HS-27A (cell line): ENCODE measurements around the gene P2RX5.
"Not testable (repeated sequence)": the region's sequence is repeated elsewhere in the genome, so short reads cannot be mapped to it uniquely, and the experiment has no call there.

Experiments
- DNase-seq: peaks from one replicate; pipeline ENCODE4 v3.0.0-alpha.2; 2012; ENCODE audit warnings: low read depth, missing footprints

Gene P2RX5

DNA sequence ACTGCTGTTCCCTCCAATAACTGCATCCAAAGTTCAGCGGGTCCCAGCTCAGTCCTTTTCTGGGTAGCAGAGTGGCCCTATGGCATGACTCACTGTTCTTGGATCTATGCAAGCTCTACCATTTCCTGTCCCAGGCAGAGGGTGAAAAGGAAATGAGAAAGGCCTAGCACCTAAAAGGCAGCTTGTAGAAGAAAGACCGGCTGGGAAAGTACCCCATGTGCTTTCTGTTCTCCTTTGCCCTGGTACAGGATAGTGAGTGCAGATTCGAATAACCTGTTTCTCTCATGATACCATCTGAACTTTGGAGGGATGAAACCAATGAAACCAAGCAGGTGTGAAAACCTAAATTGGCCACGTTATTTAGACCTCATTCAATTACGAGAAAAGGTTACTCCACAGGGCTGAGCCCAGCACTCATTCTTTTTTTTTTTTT, 15.0 kb upstream of the P2RX5 start:
- no peak for DNase-seq

GRCh38 chr17:3708366-3708765, 12.4 kb upstream of the P2RX5 start:
- no peak for DNase-seq

DNA sequence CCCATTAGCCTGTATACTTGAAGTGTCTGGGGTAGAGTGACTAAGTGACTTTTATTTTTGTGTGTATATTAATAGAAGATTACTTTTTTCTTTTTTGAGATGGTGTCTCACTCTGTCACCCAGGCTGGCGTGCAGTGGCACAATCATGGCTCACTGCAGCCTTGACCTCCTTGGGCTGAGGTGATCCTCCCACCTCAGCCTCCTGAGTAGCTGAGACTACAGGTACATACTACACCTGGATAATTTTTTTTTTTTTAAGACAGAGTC, 9.7 kb upstream of the P2RX5 start:
- DNase-seq = not testable (repeated sequence)

GRCh38 chr17:3704931-3705717, 9.2 kb upstream of the P2RX5 start:
- DNase-seq = no peak

DNA sequence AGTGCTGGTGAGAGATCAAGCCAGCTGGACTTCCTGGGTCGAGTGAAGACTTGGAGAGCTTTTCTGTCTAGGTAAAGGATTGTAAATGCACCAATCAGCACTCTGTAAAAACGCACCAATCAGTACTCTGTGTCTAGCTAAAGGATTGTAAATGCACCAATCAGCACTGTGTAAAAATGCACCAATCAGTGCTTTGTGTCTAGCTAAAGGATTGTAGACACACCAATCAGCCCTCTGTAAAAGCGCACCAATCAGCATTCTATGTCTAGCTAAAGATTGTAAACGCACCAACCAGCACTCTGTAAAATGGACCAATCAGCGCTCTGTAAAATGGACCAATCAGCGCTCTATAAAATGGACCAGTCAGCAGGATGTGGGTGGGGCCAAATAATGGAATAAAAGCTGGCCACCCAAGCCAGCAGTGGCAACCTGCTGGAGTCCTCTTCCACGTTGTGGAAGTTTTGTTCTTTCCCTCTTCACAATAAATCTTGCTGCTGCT, 6.1 kb upstream of the P2RX5 start:
- DNase-seq = not testable (repeated sequence)

DNA sequence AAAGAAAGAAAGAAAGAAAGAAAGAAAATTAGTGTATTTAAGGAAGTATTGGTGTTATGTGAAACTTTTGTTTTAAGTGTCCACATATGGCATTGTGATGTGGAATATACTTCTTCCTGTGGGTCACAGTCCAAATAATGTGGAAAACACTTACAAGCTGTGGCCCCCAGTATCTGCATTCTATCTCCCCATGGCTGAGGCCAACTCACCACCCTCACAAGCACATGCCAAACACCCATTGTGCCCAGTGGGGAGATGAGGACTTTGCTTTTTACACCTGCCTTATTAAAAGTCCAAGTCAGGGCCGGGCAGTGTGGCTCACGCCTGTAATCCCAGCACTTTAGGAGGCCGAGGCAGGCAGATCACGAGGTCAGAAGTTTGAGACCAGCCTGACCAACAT, 4.0 kb upstream of the P2RX5 start:
- no peak for DNase-seq

GRCh38 chr17:3698139-3698538, 2.2 kb upstream of the P2RX5 start:
- no peak for DNase-seq

DNA sequence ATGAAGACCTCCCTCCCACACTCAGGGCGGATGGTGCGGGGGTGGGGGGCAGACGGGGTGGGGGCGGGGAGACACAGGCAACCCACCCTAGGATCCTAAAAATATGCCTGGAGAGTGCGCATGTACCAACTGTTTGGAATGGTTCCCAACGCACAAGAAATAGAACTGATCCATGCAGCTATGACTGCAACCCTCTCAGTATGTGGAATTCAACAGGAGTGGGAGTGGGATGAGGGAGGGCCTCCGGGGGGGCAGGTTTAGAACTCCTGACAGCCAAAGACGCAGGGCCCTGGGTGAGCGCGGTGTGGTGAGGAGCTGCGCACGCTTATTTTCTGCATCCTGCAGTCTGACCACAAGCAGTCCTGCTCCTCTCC, 1.1 kb upstream of the P2RX5 start:
- DNase-seq = no peak

GRCh38 chr17:3695129-3695722, 729 bp downstream of the P2RX5 start:
- no peak for DNase-seq

GRCh38 chr17:3693829-3694231, 2.1 kb downstream of the P2RX5 start:
- no peak for DNase-seq

GRCh38 chr17:3693141-3693540, 2.8 kb downstream of the P2RX5 start:
- DNase-seq = no peak

GRCh38 chr17:3692346-3692745, 3.6 kb downstream of the P2RX5 start:
- DNase-seq = no peak

DNA sequence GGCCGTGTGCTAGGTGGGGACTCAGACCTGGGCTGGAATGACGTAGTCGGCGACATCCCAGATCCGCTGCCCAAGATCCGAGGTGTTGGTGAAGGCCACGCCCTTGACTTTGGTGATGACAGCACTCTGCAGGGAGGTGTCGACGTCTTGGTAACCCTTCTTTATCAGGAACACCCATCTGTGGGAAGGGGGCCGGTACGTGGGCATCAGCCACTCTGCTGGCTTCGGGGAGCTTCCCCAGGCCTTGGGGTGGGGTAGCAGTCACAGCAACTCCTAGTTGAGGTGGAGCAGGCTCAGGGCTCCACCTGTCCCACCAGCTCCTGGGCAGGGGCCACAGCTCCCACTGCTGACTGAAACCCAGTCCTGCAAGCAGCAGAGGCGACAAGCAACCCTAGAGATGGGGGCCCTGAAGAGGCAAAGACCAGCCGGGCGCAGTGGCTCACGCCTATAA, 4.3 kb downstream of the P2RX5 start:
- no peak for DNase-seq

- no peak for DNase-seq
Measured at GRCh38 chr17:3690094-3690715, 5.8 kb downstream of the P2RX5 start.

DNA sequence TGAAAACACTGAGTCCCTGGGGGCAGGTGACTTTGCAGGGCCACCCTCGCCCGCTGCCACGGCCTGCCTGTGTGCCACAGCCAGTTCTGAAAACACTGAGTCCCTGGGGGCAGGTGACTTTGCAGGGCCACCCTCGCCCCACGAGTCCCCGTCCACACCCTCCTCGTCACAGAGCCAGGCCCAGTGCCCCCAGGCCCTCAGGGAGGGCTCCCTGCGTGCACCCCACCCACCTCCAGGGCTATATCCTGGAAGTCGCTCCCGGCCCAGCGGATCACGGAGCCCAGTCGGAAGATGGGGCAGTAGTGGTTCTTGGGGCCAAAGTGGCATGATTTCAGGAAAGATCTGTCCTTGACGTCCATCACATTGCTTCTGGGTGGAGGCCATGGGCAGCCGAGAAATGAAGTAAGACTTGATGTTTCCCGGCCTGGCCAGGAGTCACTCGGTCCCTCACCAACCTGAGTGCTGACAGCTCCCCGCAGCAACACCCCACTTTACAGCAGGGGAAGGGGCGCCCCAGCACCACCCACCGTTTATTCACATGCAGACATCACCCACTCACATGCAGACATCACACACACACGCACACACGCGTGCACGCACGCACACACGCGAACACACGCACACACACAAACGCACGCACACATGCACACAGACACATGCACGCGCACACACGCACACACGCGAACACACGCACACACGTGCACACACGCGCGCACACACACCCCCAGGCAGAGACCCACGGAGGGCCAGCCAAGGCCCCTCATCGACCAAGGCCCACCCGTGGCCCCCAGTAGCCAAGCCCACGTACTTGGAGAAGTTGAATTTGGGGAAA, 6.5 kb downstream of the P2RX5 start:
- DNase-seq = no peak

GRCh38 chr17:3688852-3689261, 7.1 kb downstream of the P2RX5 start:
- DNase-seq = no peak

DNA sequence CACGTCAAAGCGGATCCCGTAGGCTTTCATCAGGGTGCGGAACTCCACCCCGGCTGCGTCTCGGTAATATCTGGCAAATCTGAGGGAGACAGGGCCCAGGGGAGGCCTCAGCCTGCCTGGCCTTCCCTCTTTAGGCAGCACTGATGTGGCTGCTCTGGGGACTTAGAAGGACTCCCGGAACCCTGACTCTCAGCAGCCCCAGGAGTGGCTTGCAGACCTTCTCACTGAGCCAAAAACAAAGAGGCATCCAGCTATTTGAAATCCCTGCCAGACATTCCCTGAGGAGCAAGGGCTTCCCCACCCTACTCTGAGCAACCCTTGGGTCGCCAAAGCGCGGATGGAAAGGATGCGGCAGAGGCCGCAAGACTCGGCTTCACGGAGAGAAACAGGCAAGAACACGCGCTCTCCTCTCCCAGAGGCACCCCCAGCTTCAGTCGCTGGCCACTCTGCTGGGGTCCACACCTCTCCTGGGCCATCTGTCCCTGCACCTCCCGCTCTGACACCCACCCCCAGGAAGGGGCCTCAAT, 7.9 kb downstream of the P2RX5 start:
- no peak for DNase-seq

DNA sequence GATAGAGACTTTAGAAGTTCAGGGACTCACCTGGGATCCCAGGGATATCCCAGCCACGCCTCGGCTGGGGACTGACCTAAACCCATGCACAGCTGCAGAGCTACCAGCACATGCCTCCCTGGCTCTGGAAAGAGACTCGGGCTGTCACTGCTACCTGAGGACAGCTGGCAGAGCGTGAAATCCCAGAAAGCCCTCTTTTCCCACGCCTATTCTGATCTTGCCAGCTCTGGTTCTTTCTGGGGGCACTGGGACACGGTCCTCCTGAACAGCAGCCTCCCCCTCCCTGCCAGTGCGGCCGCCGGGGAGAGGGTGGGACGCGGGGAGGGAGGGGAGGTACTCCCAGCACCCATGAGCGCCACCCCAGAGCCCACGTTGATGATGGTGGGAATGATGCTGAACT, 10.8 kb downstream of the P2RX5 start:
- no peak for DNase-seq

- DNase-seq = no peak
Measured at GRCh38 chr17:3683054-3683511, 12.9 kb downstream of the P2RX5 start.

DNA sequence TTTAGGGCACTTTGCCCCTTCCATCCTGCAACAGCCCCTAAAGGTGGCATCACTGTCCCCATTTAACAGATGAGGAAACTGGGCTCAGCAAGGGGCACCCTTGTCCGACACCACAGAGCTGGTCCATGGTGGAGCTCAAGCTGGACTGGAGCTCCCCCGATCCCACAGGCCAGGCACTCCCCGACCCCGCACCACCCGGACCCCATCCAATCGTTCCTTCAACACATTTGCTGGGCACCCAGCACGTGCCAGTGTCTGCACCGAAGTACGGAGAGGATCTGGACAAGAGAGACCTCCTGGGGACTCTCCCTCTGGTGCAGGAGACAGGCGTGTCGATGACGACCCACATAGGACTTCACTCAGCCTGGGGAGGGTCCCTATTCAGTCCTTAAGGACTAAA, 13.9 kb downstream of the P2RX5 start:
- no peak for DNase-seq

DNA sequence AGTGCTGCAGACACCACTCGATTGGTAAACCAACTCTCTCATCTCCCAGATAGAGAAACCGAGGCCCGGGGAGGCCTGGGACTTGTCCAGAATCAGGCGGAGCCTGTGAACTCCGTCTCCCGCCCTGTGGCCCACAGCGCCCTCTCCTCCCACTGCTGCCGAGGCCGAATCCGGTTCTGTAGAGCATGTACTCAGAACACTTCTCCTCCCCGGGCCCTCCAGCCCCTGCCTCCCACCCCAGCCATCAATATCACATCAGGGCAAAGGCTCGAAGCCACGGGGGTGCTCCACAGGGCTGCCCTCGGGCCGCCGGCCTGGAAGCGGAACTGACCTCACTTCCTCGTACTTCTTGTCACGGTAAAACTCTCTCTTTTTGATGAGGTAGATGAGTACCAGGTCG, 14.4 kb downstream of the P2RX5 start:
- no peak for DNase-seq

DNA sequence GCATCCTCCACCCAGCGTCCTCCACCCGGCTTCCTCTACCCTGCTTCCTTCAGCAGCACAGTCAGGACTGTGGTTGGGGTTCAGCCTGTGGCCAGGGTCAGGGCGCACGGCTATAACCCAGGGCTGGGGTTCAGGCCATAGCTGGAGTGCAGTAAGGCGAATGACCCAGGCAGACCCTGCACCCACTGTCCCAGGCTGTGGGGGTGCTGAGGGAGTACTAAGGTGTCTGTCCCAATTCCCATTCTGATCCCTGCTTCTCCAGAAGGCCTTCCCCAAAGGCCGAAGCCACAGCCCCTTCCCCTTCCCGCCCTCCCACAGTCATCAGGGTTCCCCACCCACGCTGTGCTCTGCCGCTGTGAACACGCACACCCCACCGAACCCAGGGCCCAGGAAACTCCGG, 14.9 kb downstream of the P2RX5 start:
- DNase-seq = no peak
